Muscle of arm (tissue), 12 donors: ENCODE data around the gene GSTA4. TPM values are rescaled to one million over a fixed set of nuclear protein-coding genes. Genes with fewer than 3 reads are reported as not detected.
"Not testable (repeated sequence)": the region's sequence is repeated elsewhere in the genome, so short reads cannot be mapped to it uniquely, and the experiment has no call there.

ENCODE experiments used
- DNase-seq: peaks from one replicate; pipeline ENCODE4 v3.0.0-alpha.2; 2013
- polyA plus RNA-seq, 12 donors: library from polyadenylated mRNA; unstranded; fragments of 120-200 nt; gene quantifications; one replicate each; pipeline ENCODE4 v1.2.1, GENCODE V29; 2013; ENCODE audit not compliant: insufficient read length in 12 of 12

GSTA4 gene
- polyA plus RNA-seq, 12 donors = 39.5 to 82.6 (median 63.1) TPM; not detected in 1

GRCh38 chr6:52981222-52981900, 13.7 kb downstream of the GSTA4 start:
- no peak for DNase-seq

DNA sequence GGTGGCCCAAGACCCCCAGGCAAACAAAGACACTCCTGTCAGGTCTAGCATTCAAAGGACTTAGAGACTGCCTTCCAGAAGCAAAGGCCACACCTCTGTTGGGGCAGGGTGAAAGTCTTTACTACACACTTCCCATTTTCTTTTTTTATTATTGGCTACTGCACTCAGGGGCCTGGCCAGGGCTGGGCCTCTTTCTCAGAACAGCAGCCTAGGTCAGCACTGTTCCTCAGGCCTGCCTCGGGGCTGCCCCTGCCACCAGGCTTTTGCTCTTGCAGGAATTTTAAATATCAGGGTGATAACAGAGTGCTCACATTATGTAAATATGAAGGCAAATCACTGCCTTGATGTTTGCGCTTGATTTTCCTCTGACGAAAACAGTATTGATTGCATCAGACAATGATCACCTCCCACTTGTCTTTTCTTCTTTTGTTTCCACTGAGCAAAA, 18.5 kb downstream of the GSTA4 start:
- DNase-seq = no peak

DNA sequence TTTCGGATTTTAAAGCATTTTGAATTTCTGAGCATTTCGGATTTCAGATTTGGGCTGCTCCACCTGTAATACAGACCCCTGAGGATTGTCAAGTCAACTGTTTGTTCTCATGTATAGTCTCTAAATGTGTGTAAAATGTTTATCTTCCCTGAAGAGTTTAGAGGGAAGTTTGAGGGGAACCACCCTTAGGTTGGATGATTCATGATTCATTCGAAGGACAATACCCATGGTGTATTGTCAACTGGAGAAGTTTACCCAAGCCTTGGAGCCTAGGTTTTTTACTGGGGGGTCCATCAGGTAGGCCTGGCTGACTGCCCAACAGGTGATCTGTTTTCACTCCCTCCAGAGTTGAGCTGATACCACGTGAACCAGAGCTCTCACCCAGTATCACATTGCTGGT, 18.9 kb downstream of the GSTA4 start:
- DNase-seq = no peak

DNA sequence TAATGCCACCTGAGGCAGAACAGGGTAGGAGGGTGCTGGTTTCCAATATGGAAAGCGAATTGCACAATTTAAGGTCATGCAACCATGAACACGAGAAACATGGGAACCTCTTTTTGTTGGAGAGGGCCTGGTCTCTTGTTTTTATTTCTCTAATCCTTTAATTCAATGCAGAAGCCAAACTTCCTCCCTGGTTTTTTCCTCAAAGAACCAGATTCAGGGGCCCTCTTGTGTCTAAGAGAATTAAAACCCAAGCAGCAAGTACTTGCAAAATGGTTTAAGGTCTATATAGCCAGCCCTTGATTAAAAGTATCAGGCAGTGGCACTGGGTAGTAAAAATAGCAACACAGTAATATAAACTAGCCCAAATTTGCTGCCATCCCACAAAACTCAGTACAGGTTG, 19.5 kb downstream of the GSTA4 start:
- DNase-seq = no peak

DNA sequence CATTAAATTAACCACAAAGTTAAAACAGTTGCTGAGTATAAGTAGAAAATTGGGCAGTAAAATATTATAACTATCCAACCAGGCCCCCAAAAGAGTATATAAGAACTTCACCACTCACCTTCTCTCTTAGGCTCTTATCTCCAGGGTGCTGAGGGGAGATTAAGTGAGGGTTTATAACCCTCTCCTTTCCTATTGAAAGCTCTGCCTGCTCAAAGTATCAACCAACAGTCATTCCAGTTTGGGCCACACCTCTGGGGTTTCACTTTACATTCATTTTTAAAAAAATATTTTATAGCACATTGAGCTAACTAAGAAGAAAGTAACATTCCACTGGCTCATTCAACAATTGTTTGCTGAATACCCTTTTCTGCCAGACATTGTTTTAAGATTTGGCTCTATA, 22.1 kb downstream of the GSTA4 start:
- DNase-seq = no peak

DNA sequence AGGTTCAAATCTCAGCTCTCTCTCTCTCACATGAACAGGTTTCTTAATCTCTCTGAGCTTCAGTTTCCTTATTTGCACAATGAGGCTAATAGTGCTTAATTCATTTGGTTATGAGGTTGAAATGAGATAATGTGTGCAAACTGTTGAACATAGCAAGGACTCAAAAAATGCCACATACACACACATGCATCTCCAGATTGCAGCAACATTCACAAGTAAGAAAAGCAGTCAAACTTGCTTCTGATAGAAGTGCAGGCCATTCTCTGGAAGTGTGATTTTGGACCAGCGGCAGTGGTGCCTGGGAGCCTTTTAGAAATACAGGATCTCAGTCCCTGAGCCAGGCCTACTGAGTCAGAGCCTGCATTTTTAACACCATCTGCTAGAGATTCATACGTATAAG, 25.7 kb downstream of the GSTA4 start:
- no peak for DNase-seq

GRCh38 chr6:52966101-52966500, 29.0 kb downstream of the GSTA4 start:
- no peak for DNase-seq

DNA sequence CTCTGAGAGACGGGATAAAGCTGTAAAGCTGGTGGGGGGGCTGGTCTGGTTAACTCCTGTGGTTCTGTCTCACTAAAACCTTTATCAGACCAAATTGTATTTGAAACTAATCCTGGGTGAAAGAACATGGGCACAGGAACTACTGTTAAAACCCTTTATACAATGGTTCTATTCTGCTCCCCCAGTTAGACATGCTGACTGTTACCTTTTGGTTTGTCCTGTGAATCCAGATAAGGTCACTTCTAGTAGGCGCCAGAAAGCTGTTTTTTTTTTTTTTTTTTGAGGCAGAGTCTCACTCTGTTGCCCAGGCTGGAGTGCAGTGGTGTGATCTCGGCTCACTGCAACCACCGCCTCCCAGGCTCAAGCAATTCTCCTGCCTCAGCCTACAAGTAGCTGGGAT, 29.7 kb downstream of the GSTA4 start:
- DNase-seq = no peak

- no peak for DNase-seq
Measured at GRCh38 chr6:52964318-52964717, 30.8 kb downstream of the GSTA4 start.

- DNase-seq = no peak
Measured at GRCh38 chr6:52962701-52963100, 32.4 kb downstream of the GSTA4 start.

- DNase-seq = not testable (repeated sequence)
Measured at GRCh38 chr6:52961022-52961421, 34.1 kb downstream of the GSTA4 start.

DNA sequence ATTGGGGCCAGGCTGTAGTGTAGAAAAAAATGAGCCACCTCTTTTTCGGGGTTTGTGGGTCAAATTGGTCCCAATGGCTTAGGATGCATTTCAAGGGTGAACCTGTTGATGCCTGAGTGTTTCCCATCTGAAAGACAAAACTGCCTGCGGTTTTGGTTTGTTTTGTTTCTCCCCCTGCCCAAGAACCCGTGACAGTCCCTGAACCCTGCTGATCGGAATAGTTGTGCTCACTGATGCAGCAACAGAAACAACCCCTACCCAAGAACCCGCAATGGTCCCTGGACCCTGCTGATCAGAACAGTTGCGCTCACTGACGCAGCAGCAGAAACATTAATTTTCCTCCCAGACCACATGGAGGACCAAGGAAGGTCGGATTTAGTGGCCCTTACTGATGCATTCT, 34.9 kb downstream of the GSTA4 start:
- DNase-seq = not testable (repeated sequence)

DNA sequence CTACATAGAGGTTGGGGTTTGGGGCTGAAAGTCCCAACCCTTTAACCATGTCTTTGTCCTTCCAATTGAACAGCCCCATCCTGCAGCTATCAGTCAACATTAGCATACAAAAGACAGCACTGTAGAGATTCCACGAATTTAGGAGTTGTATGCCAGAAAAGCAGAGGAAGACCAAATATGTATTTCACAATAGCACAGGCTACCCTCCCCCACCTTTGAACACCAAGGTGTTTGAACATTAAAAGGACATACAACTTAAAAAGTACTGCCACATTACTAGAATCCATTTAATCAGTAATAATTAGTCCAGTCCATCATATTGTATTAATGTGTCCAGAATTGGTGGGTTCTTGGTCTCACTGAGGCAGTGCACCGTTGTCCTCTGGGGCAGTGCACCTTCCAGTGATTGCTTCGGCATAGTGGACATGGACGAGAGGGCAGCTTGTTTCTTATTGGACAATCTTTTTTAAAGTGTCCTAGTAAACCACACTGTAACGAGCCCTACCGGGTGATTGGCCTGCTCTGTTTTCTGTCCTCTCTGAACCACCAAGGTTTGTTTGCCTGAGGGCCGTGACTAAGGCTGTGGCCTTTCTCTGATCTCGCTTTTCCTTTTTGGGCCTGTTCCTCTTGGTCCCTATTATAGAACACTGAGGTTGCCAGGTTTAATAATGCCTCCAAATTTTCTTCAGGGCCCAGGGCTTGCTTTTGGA, 36.4 kb downstream of the GSTA4 start:
- no peak for DNase-seq

DNA sequence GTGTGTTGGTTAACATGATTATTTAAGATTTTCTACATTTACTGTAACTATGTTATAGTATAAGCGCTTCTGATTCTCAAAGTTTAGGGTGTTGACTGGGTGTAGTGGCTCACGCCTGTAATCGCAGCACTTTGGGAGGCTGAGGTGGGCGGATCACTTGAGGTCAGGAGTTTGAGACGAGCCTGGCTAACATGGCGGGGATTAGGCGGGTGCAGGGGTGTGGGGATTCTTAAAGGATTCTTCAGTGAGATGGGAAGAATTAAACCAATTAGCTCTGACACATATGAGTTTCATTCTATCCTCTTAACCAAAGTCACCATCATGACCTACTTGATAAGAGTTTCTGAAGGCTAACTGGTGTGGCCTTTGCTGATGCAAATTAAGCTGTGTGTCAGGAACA, 39.2 kb downstream of the GSTA4 start:
- no peak for DNase-seq

DNA sequence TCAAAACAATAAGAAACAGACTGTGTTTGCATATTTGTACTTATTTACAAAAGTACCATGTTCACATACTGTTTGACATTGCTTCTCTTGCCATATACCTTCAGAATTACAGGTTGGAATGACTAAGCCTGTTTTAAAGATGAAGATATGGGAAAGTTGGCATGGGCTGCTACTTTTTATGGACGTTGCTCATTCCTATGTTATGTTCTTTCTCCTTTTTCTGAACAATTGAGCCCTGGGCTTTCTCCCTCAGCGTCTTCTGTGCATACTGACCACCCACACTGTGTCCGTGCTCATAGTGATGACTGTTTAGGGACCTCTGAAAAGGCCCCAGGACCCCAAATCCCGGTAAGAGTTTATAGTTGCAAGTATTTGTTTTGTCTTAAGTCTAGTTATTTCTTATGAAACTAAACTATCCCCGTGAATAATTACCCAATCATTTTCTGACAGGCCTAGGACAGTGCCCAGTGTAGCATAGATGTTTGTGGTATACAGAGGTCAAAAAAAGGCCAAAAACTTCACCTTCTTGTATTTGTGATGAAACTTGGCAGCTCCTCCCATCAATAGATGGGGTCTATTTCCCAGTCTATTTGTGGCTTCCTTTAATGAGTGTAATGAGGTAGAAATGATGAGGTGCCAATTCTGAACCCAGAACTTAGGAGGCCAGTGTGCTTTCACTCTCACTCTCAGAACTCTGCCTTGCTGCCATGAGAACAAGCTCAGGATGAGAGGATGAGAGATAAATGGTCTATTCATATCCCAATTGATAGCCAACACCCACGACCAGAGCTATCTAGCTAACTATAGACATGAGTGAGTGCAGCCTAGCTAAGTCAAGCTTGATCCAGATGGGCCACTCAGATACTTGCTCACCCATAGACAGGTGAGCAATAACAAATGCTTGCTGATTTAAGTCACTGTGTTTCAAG, 40.9 kb downstream of the GSTA4 start:
- no peak for DNase-seq

DNA sequence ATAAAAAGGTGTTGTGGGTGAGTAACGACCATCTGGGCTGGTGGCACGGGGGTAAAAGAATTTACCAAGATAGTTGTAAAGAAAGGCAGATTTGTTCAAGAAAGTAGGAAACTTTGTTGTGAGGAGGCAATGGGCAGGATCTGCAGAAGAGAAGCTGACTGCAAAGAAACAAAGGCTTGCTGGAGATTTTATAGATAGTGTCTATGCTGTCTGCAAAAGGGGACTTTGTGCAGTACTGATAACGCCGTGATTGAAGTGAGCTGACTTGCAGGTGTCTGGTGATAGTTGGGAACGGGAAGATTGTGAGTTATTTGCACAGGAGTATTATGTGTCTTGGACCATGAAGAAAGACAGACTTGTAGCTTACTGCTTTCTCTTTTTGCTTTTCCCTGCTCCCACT, 48.8 kb downstream of the GSTA4 start:
- DNase-seq = no peak

GRCh38 chr6:52942821-52943220, 52.3 kb downstream of the GSTA4 start:
- DNase-seq = not testable (repeated sequence)

GRCh38 chr6:52942221-52942620, 52.9 kb downstream of the GSTA4 start:
- no peak for DNase-seq

GRCh38 chr6:52937908-52938307, 57.2 kb downstream of the GSTA4 start:
- no peak for DNase-seq

GRCh38 chr6:52933778-52934177, 61.3 kb downstream of the GSTA4 start:
- no peak for DNase-seq

- DNase-seq = no peak
Measured at GRCh38 chr6:52931351-52931750, 63.7 kb downstream of the GSTA4 start.
